Activated CD4-positive, alpha-beta memory T cell treated with anti-CD3 and anti-CD28 coated beads, Interleukin-2, amount 10 ng/mL, durations not matched to agents 7 days and 5 days (primary cell): ENCODE results near the gene PRR14L. TPM values are rescaled to one million over a fixed set of nuclear protein-coding genes. Genes with fewer than 3 reads are reported as not detected.
"Not testable (repeated sequence)": the region's sequence is repeated elsewhere in the genome, so short reads cannot be mapped to it uniquely, and the experiment has no call there.

ENCODE experiments used
- CTCF ChIA-PET: fragments of 350-600 bp; sonication (Branson Sonifier 250); formaldehyde crosslinking; loops from one replicate; lab custom pipeline; 2021; ENCODE audit warnings: antibody characterized with exemption, inconsistent platforms; lab: Charles Lee
- POLR2A ChIA-PET: fragments of 350-600 bp; sonication (Branson Sonifier 250); formaldehyde crosslinking; loops from one replicate; lab custom pipeline; 2021; ENCODE audit warnings: antibody characterized with exemption; lab: Charles Lee
- DNase-seq: peaks from one replicate; pipeline ENCODE4 v3.0.0-alpha.2; 2020
- H3K27ac Mint-ChIP-seq: one replicate; pipeline ENCODE4 v1.8.0; 2021; ENCODE audit warnings: mild to moderate bottlenecking, mixed read lengths
- H3K27me3 Mint-ChIP-seq: one replicate; pipeline ENCODE4 v1.8.0; 2021; ENCODE audit warnings: mixed read lengths
- H3K36me3 Mint-ChIP-seq: one replicate; pipeline ENCODE4 v1.8.0; 2021; ENCODE audit warnings: low read depth, mixed read lengths
- H3K4me1 Mint-ChIP-seq: one replicate; pipeline ENCODE4 v1.8.0; 2021; ENCODE audit warnings: mixed read lengths
- H3K4me3 Mint-ChIP-seq: one replicate; pipeline ENCODE4 v1.8.0; 2021; ENCODE audit warnings: mild to moderate bottlenecking, mixed read lengths
- H3K9me3 Mint-ChIP-seq: one replicate; pipeline ENCODE4 v1.8.0; 2021; ENCODE audit warnings: mixed read lengths
- total RNA-seq, 2 experiments: library from RNA; stranded (reverse); gene quantifications; one replicate each; pipeline ENCODE4 v1.2.3, GENCODE V29; 2021

The PRR14L gene
- total RNA-seq, 2 experiments from 2014 or later, result 56.3 to 61.3 TPM

DNA sequence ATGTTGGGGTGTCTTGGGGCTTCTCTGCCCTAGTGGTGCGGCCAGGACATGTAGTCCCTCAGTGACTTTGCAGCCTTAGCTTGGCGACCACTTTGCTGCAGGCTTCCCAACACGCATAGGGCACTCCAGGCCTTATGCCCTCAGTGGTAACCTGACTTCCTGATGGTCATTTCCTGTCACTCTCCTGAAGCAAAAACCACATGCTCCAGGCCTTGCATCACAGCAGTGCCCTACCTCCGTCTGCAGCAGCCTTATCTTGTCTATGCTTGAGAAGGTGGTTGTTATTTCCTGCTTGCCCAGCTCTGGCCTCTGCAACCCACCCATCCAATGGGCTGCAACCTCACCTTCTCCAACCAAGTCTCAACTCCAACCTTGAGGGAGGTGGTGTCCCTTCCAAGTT, 54.5 kb downstream of the PRR14L start:
- no peaks in the 10 kb centered on the region for H3K9me3 Mint-ChIP-seq
- peak overlapping the region; percentile 77 for H3K27ac Mint-ChIP-seq
- DNase-seq, result no peak
- H3K4me1 Mint-ChIP-seq, result peaks cover 42% of the 10 kb centered on the region
- H3K4me3 Mint-ChIP-seq, result no peak overlapping the region
- ChIA-PET POLR2A (interaction anchor here (0.6 to 1.2 kb wide), 3 partner anchors 19 to 124 kb away, joined by 3 to 5 read pairs (median 4); partner anchors contain the start of gene PISD), CTCF (interaction anchor here (8.5 kb wide), 1 partner anchor 30 kb away, joined by 32 read pairs; no protein-coding TSS in a partner anchor)
- peaks cover 68% of the 10 kb centered on the region for H3K36me3 Mint-ChIP-seq
- H3K27me3 Mint-ChIP-seq, result no peaks in the 10 kb centered on the region

GRCh38 chr22:31694046-31694445, 55.9 kb downstream of the PRR14L start:
- not testable (repeated sequence) for H3K27ac Mint-ChIP-seq, H3K4me3 Mint-ChIP-seq, H3K27me3 Mint-ChIP-seq, DNase-seq, H3K9me3 Mint-ChIP-seq
- ChIA-PET POLR2A (interaction anchor here (4.5 kb wide), 1 partner anchor 17 kb away, joined by 16 read pairs; no protein-coding TSS in a partner anchor), CTCF (interaction anchor here (8.5 kb wide), 1 partner anchor 28 kb away, joined by 32 read pairs; no protein-coding TSS in a partner anchor)
- Mint-ChIP-seq H3K36me3 (peaks cover 63% of the 10 kb centered on the region), H3K4me1 (peaks cover 44% of the 10 kb centered on the region)

DNA sequence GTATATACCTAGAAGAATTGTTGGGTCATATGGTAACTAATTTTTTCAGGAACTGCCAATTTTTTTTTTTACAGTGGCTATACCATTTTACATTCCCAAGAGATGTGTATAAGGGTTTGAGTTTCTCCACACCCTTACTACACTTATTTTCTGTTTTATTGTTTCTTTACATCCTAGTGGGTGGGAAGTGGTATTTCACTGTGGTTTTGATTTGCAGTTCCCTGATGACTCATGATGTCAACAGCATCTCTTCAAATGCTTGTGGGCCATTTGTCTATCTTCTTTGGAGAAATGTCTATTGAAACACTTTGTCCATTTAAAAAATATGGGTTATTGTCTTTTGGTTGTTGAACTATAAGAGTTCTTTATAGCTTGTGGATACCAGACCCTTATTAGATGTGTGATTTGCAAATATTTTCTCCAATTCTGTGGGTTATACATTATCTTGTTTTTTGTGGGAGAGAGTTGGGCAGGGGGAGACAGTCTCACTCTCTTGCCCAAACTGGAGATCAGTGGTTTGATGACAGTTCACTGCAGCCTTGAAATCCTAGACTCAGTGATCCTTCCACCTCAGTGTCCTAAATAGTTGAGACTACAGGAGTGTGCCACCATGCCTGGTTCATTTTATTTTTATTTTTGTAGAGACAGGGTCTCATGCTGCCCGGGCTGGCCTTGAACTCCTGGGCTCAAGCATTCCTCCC, 57.6 kb downstream of the PRR14L start:
- H3K36me3 Mint-ChIP-seq, result peaks cover 63% of the 10 kb centered on the region
- no peak overlapping the region for H3K4me3 Mint-ChIP-seq
- CTCF ChIA-PET, result interaction anchor here (1.0 to 8.5 kb wide), 2 partner anchors 16 to 27 kb away, joined by 5 to 32 read pairs; no protein-coding TSS in a partner anchor
- H3K9me3 Mint-ChIP-seq, result no peaks in the 10 kb centered on the region
- peak overlapping the region; percentile 93 for H3K27ac Mint-ChIP-seq
- H3K4me1 Mint-ChIP-seq, result peaks cover 44% of the 10 kb centered on the region
- no peak for DNase-seq
- H3K27me3 Mint-ChIP-seq, result no peaks in the 10 kb centered on the region
- POLR2A ChIA-PET, result interaction anchor here (1.0 to 4.5 kb wide), 3 partner anchors 15 to 265 kb away, joined by 3 to 16 read pairs (median 4); no protein-coding TSS in a partner anchor

- Mint-ChIP-seq H3K9me3 (no peaks in the 10 kb centered on the region), H3K4me3 (no peak overlapping the region), H3K27me3 (no peaks in the 10 kb centered on the region), H3K27ac (peak overlapping the region; percentile 55), H3K4me1 (peaks cover 41% of the 10 kb centered on the region), H3K36me3 (peaks cover 55% of the 10 kb centered on the region)
- DNase-seq, result no peak
- CTCF ChIA-PET, result interaction anchor here (1.0 to 8.5 kb wide), 2 partner anchors 15 to 26 kb away, joined by 5 to 32 read pairs; no protein-coding TSS in a partner anchor
- POLR2A ChIA-PET, result interaction anchor here (1.2 to 4.5 kb wide), 2 partner anchors 14 to 30 kb away, joined by 4 to 16 read pairs; no protein-coding TSS in a partner anchor
These were observed 58.5 kb downstream of the PRR14L start for GRCh38 chr22:31691408-31691807.

- DNase-seq, result no peak
- Mint-ChIP-seq H3K4me3 (no peak overlapping the region), H3K9me3 (no peaks in the 10 kb centered on the region), H3K36me3 (peaks cover 31% of the 10 kb centered on the region), H3K4me1 (peaks cover 10% of the 10 kb centered on the region), H3K27me3 (no peaks in the 10 kb centered on the region), H3K27ac (peak overlapping the region; percentile 12)
- ChIA-PET CTCF (no interaction called here), POLR2A (interaction anchor here (1.2 to 1.8 kb wide), 2 partner anchors 10 to 21 kb away, joined by 3 to 7 read pairs; partner anchors contain the start of gene PISD)
These were observed 66.5 kb downstream of the PRR14L start for GRCh38 chr22:31683181-31684105.

- H3K27ac Mint-ChIP-seq, result no peak overlapping the region
- H3K36me3 Mint-ChIP-seq, result peaks cover 27% of the 10 kb centered on the region
- DNase-seq, result no peak
- H3K4me1 Mint-ChIP-seq, result peaks cover 12% of the 10 kb centered on the region
- H3K27me3 Mint-ChIP-seq, result no peaks in the 10 kb centered on the region
- no peak overlapping the region for H3K4me3 Mint-ChIP-seq
- ChIA-PET CTCF (interaction anchor here (0.6 kb wide), 1 partner anchor 20 kb away, joined by 3 read pairs; no protein-coding TSS in a partner anchor), POLR2A (interaction anchor here (1.2 to 1.8 kb wide), 2 partner anchors 9 to 21 kb away, joined by 3 to 7 read pairs; partner anchors contain the start of gene PISD)
- no peaks in the 10 kb centered on the region for H3K9me3 Mint-ChIP-seq
These were observed 67.2 kb downstream of the PRR14L start for GRCh38 chr22:31682751-31683150.

GRCh38 chr22:31681349-31682345, 68.3 kb downstream of the PRR14L start:
- no peak for DNase-seq
- CTCF ChIA-PET, result interaction anchor here (0.6 to 1.5 kb wide), 3 partner anchors 16 to 135 kb away, joined by 3 to 8 read pairs (median 3); no protein-coding TSS in a partner anchor
- Mint-ChIP-seq H3K4me1 (peaks cover 17% of the 10 kb centered on the region), H3K4me3 (no peak overlapping the region), H3K36me3 (peaks cover 27% of the 10 kb centered on the region), H3K9me3 (no peaks in the 10 kb centered on the region), H3K27me3 (no peaks in the 10 kb centered on the region), H3K27ac (no peak overlapping the region)
- POLR2A ChIA-PET, result interaction anchor here (1.1 to 1.8 kb wide), 4 partner anchors 13 to 58 kb away, joined by 4 to 7 read pairs (median 4); partner anchors contain the start of gene PISD

GRCh38 chr22:31680861-31681341, 69.0 kb downstream of the PRR14L start:
- Mint-ChIP-seq H3K4me3 (no peak overlapping the region), H3K27ac (no peak overlapping the region), H3K36me3 (peaks cover 27% of the 10 kb centered on the region), H3K27me3 (no peaks in the 10 kb centered on the region), H3K4me1 (peaks cover 24% of the 10 kb centered on the region), H3K9me3 (no peaks in the 10 kb centered on the region)
- ChIA-PET POLR2A (interaction anchor here (1.1 to 1.3 kb wide), 4 partner anchors 13 to 59 kb away, joined by 3 to 4 read pairs (median 4); partner anchors contain the start of gene PISD), CTCF (interaction anchor here (0.6 to 1.5 kb wide), 2 partner anchors 15 to 134 kb away, joined by 3 to 8 read pairs; no protein-coding TSS in a partner anchor)
- DNase-seq, result no peak

- Mint-ChIP-seq H3K4me3 (no peak overlapping the region), H3K9me3 (no peaks in the 10 kb centered on the region), H3K4me1 (peaks cover 24% of the 10 kb centered on the region), H3K36me3 (peaks cover 8% of the 10 kb centered on the region), H3K27ac (peak overlapping the region; percentile 35), H3K27me3 (no peaks in the 10 kb centered on the region)
- no peak for DNase-seq
- ChIA-PET CTCF (interaction anchor here (5.1 kb wide), 1 partner anchor 12 kb away, joined by 54 read pairs; no protein-coding TSS in a partner anchor), POLR2A (no interaction called here)
These were observed 71.2 kb downstream of the PRR14L start for GRCh38 chr22:31678748-31679147.

- peak; percentile 95 for DNase-seq
- H3K27ac Mint-ChIP-seq, result peak overlapping the region; percentile 89
- H3K36me3 Mint-ChIP-seq, result no peaks in the 10 kb centered on the region
- POLR2A ChIA-PET, result interaction anchor here (0.8 to 2.4 kb wide), 18 partner anchors 9 to 294 kb away, joined by 3 to 37 read pairs (median 6); partner anchors contain the start of genes DEPDC5 and PISD
- H3K4me3 Mint-ChIP-seq, result peak overlapping the region; percentile 88
- no peaks in the 10 kb centered on the region for H3K27me3 Mint-ChIP-seq
- CTCF ChIA-PET, result interaction anchor here (0.8 to 5.1 kb wide), 6 partner anchors 10 to 294 kb away, joined by 3 to 54 read pairs (median 6); partner anchors contain the start of gene PISD
- peaks cover 24% of the 10 kb centered on the region for H3K4me1 Mint-ChIP-seq
- no peaks in the 10 kb centered on the region for H3K9me3 Mint-ChIP-seq
These were observed 73.2 kb downstream of the PRR14L start for GRCh38 chr22:31676700-31677099.

DNA sequence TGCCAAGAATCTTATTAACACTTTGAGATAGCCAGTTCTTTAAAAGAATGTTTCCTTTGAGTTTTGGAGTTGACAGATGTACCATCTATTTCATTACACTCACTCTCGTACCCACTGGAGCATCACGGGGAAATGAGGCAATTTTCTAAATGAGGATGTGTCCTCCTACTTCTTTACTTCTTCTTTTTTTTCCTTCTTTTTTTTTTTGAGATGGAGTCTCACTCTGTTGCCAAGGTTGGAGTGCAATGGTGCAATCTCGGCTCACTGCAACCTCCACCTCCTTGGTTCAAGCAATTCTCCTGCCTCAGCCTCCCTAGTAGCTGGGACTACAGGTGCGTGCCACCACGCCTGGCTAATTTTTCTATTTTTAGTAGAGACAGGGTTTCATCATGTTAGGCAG, 75.7 kb downstream of the PRR14L start:
- H3K27me3 Mint-ChIP-seq, H3K36me3 Mint-ChIP-seq, H3K9me3 Mint-ChIP-seq, H3K4me3 Mint-ChIP-seq, DNase-seq, H3K27ac Mint-ChIP-seq: not testable (repeated sequence)
- ChIA-PET CTCF (interaction anchor here (1.3 to 5.1 kb wide), 2 partner anchors 8 to 12 kb away, joined by 3 to 54 read pairs; partner anchors contain the start of gene PISD), POLR2A (interaction anchor here (0.7 kb wide), 1 partner anchor 9 kb away, joined by 3 read pairs; no protein-coding TSS in a partner anchor)
- peaks cover 19% of the 10 kb centered on the region for H3K4me1 Mint-ChIP-seq
